ENCODE measurements around the gene CDH10.

CDH10 gene

GRCh38 chr5:24480952-24481351 lies 163.8 kb downstream of the CDH10 start:
- no peak for DNase-seq (ENCODE audit: low read depth)

- no peak for DNase-seq (ENCODE audit: low read depth)
Measured at GRCh38 chr5:24477958-24478357, 166.8 kb downstream of the CDH10 start.

GRCh38 chr5:24475101-24475500 lies 169.7 kb downstream of the CDH10 start:
- no peak for DNase-seq (ENCODE audit: low read depth)

GRCh38 chr5:24474685-24475084 lies 170.1 kb downstream of the CDH10 start:
- DNase-seq (ENCODE audit: low read depth): no peak

- no peak for DNase-seq (ENCODE audit: low read depth)
Measured at GRCh38 chr5:24472518-24472917, 172.3 kb downstream of the CDH10 start.

GRCh38 chr5:24444414-24444813 lies 200.4 kb downstream of the CDH10 start:
- DNase-seq (ENCODE audit: low read depth): no peak

GRCh38 chr5:24439465-24439864 lies 205.3 kb downstream of the CDH10 start:
- DNase-seq (ENCODE audit: low read depth): no peak
